Activated CD8-positive, alpha-beta T cell treated with anti-CD3 and anti-CD28 coated beads for 36 hours (primary cell): Measurements from ENCODE around the gene SMIM35. TPM values are rescaled to one million over a fixed set of nuclear protein-coding genes. Genes with fewer than 3 reads are reported as not detected.

Source experiments
- ATAC-seq: fragments of 200-7000 bp; cut with Tn5 transposase; one replicate; pipeline ENCODE4 v1.10.0; 2021; ENCODE audit warnings: mild to moderate bottlenecking, moderate library complexity
- CTCF ChIA-PET: fragments of 350-600 bp; sonication (Branson Sonifier 250); formaldehyde crosslinking; loops from one replicate; lab custom pipeline; 2021; ENCODE audit warnings: antibody characterized with exemption; lab: Charles Lee
- POLR2A ChIA-PET: fragments of 350-600 bp; sonication (Branson Sonifier 250); formaldehyde crosslinking; loops from one replicate; lab custom pipeline; 2021; ENCODE audit warnings: antibody characterized with exemption; lab: Charles Lee
- DNase-seq: peaks from one replicate; pipeline ENCODE4 v3.0.0-alpha.2; 2020
- H3K27ac Mint-ChIP-seq: one replicate; pipeline ENCODE4 v1.8.0; 2021; ENCODE audit warnings: mild to moderate bottlenecking, mixed read lengths
- H3K27me3 Mint-ChIP-seq: one replicate; pipeline ENCODE4 v1.8.0; 2021; ENCODE audit warnings: mixed read lengths
- H3K36me3 Mint-ChIP-seq: one replicate; pipeline ENCODE4 v1.8.0; 2021; ENCODE audit warnings: low read depth, mixed read lengths
- H3K4me1 Mint-ChIP-seq: one replicate; pipeline ENCODE4 v1.8.0; 2021; ENCODE audit warnings: low read depth, mixed read lengths
- H3K4me3 Mint-ChIP-seq: one replicate; pipeline ENCODE4 v1.8.0; 2021; ENCODE audit warnings: mild to moderate bottlenecking, moderate library complexity, mixed read lengths
- H3K9me3 Mint-ChIP-seq: one replicate; pipeline ENCODE4 v1.8.0; 2021; ENCODE audit warnings: mixed read lengths
- CTCF ChIP-seq: fragments of 200-600 bp; IDR thresholded peaks from one replicate; pipeline ENCODE4 v1.8.0; 2022; ENCODE audit warnings: antibody characterized with exemption, mild to moderate bottlenecking
- intact Hi-C: fragments of 100-400 bp; cut with micrococcal nuclease; formaldehyde crosslinking; loops from one replicate; pipeline ENCODE4 v1.10.0; 2022
- total RNA-seq, 2 experiments: library from RNA; stranded (reverse); gene quantifications; one replicate each; pipeline ENCODE4 v1.2.3, GENCODE V29; 2021

Gene SMIM35
- total RNA-seq = under 1 TPM; 0.27 to 0.32 TPM

GRCh38 chr11:118086913-118087768 lies at the start of gene SMIM35:
Gene SMIM35 (minus strand): TSS chr11:118086963. CDS start chr11:118086757, 206 bp downstream.
- no peaks in the 10 kb centered on the region for H3K36me3 Mint-ChIP-seq
- no peaks in the 10 kb centered on the region for H3K27me3 Mint-ChIP-seq
- H3K9me3 Mint-ChIP-seq = peaks cover 14% of the 10 kb centered on the region
- DNase-seq (no peak), ATAC-seq (no peak)
- intact Hi-C loops = no loop called here
- TF ChIP-seq CTCF = no peak
- H3K27ac Mint-ChIP-seq = no peak within 1 kb of the TSS
- ChIA-PET POLR2A (no interaction called here), CTCF (interaction anchor here (0.7 to 1.4 kb wide), 3 partner anchors 38 to 229 kb away, joined by 3 read pairs; no protein-coding TSS in a partner anchor)
- H3K4me3 Mint-ChIP-seq = no peak within 1 kb of the TSS
- no peaks in the 10 kb centered on the region for H3K4me1 Mint-ChIP-seq

DNA sequence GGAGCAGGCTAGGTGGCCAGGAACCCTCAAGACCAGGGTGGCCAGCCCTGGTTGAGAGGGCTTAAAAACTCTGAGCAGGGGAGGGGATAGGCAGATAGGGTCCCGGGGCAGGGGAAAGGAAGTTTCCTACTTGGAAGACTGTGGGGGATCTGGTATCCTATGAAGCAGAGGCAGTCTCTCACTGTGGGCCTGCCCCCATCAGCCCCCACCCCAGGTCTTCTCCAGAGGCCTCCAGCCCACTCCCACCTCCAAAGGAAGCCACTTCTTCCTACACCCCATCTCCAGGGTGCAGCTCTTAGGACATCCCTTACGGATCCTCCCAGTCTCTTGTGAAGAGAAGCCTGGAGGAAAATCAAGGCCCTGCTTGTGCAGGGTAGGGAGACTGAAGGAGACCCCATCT lies 49.6 kb upstream of the SMIM35 start:
- ChIA-PET CTCF (no interaction called here), POLR2A (interaction anchor here (0.6 to 1.0 kb wide), 2 partner anchors 125 to 205 kb away, joined by 3 read pairs; no protein-coding TSS in a partner anchor)
- H3K27ac Mint-ChIP-seq = no peak overlapping the region
- peaks cover 14% of the 10 kb centered on the region for H3K27me3 Mint-ChIP-seq
- intact Hi-C loops = no loop called here
- ATAC-seq = no peak
- H3K9me3 Mint-ChIP-seq = no peaks in the 10 kb centered on the region
- DNase-seq = no peak
- no peak for TF ChIP-seq CTCF
- H3K4me1 Mint-ChIP-seq = no peaks in the 10 kb centered on the region
- no peak overlapping the region for H3K4me3 Mint-ChIP-seq
- no peaks in the 10 kb centered on the region for H3K36me3 Mint-ChIP-seq

DNA sequence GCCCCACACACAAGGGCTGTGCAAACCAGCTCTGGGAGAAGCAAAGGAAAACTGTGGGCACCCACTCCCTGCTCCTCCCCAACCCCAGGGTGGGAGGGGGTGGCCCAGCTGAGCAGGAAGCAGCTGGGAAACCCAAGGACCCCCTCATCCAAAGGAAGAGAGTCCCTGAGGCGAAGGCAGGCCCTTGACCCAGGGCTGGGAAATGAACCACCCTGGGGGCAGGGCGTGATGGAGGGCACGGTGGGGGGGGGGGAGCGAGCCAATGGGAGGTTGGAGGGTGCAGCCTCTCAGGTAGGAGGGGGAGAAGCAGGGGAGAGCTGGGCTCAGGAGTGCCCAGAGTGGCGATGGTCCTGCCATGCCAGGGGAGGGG lies 49.0 kb upstream of the SMIM35 start:
- Mint-ChIP-seq H3K27ac (no peak overlapping the region), H3K4me1 (no peaks in the 10 kb centered on the region), H3K4me3 (no peak overlapping the region), H3K36me3 (no peaks in the 10 kb centered on the region), H3K27me3 (peaks cover 13% of the 10 kb centered on the region), H3K9me3 (no peaks in the 10 kb centered on the region)
- TF ChIP-seq CTCF = no peak
- ChIA-PET CTCF (interaction anchor here (0.8 kb wide), 1 partner anchor 36 kb away, joined by 4 read pairs; no protein-coding TSS in a partner anchor), POLR2A (interaction anchor here (0.6 to 1.0 kb wide), 2 partner anchors 126 to 205 kb away, joined by 3 read pairs; no protein-coding TSS in a partner anchor)
- intact Hi-C loops = no loop called here
- DNase-seq (no peak), ATAC-seq (no peak)

- DNase-seq (no peak), ATAC-seq (no peak)
- no peaks in the 10 kb centered on the region for H3K4me1 Mint-ChIP-seq
- POLR2A ChIA-PET = interaction anchor here (1.0 kb wide), 1 partner anchor 127 kb away, joined by 3 read pairs; no protein-coding TSS in a partner anchor
- H3K36me3 Mint-ChIP-seq = no peaks in the 10 kb centered on the region
- no peak overlapping the region for H3K27ac Mint-ChIP-seq
- H3K27me3 Mint-ChIP-seq = peaks cover 11% of the 10 kb centered on the region
- no peaks in the 10 kb centered on the region for H3K9me3 Mint-ChIP-seq
- TF ChIP-seq CTCF = no peak
- H3K4me3 Mint-ChIP-seq = no peak overlapping the region
- intact Hi-C loops = no loop called here
- CTCF ChIA-PET = interaction anchor here (0.8 to 2.3 kb wide), 4 partner anchors 10 to 36 kb away, joined by 3 to 16 read pairs (median 4); no protein-coding TSS in a partner anchor
These were observed 48.5 kb upstream of the SMIM35 start for GRCh38 chr11:118135051-118135795.
